ENCODE results near the gene RUNX2. TPM values are rescaled to one million over a fixed set of nuclear protein-coding genes. Genes with fewer than 3 reads are reported as not detected.
A peak's percentile ranks its signal among the peaks of the same experiment; 100 is the strongest.

Gene RUNX2
- total and polyA plus RNA-seq, 9 of the 15 experiments (the other 6 are each of a cell fraction or from before 2014, with no cell fraction given) = 0.29 to 1.00 (median 0.43) TPM

- TF ChIP-seq RB1 (IDR thresholded peaks at IDR 0.05; ENCODE audit: low read depth) (peak; percentile 53; the same call in 1 of the 2 replicates), ZNF609 (CRISPR knock-in tag; IDR thresholded peaks at IDR 0.05; ENCODE audit: borderline replicate concordance) (no peak), TFAP4 (CRISPR knock-in tag; IDR thresholded peaks at IDR 0.05; ENCODE audit: borderline replicate concordance) (peak; percentile 31; the same call in 1 of the 2 replicates), CREB3L1 (IDR thresholded peaks at IDR 0.05; ENCODE audit: borderline replicate concordance, low read depth) (no peak)
Measured at GRCh38 chr6:45419571-45420082, 91.5 kb downstream of the RUNX2 start (continued).

Data from K562 (cell line).